CD4-positive, alpha-beta T cell (primary cell): ENCODE measurements around the gene WWOX. TPM values are rescaled to one million over a fixed set of nuclear protein-coding genes. Genes with fewer than 3 reads are reported as not detected.

Experiments used
- ATAC-seq: fragments of 200-7000 bp; cut with Tn5 transposase; one replicate; pipeline ENCODE4 v1.10.0; 2022; ENCODE audit warnings: mild to moderate bottlenecking; ENCODE audit not compliant: poor library complexity
- CTCF ChIA-PET: fragments of 350-600 bp; sonication (Branson Sonifier 250); formaldehyde crosslinking; loops from one replicate; lab custom pipeline; 2021; ENCODE audit warnings: antibody characterized with exemption, inconsistent platforms; lab: Charles Lee
- POLR2A ChIA-PET: fragments of 350-600 bp; sonication (Branson Sonifier 250); formaldehyde crosslinking; loops from one replicate; lab custom pipeline; 2021; ENCODE audit warnings: antibody characterized with exemption, inconsistent platforms; lab: Charles Lee
- DNase-seq, 14 experiments: peaks; one replicate each; pipeline ENCODE4 v3.0.0-alpha.2; 2013 to 2020; ENCODE audit warnings: mixed read lengths in 2 of 14
- H3K27ac ChIP-seq, 2 donors: one replicate each; pipeline versions ENCODE4 v1.5.1 to v1.7.0; 2013; ENCODE audit warnings: low read length in 2 of 2, low read depth in 1 of 2, mild to moderate bottlenecking in 1 of 2
- H3K27me3 ChIP-seq, 2 experiments: 1 replicate in 1 of 2; 2 replicates in 1 of 2; pipeline versions ENCODE4 v1.6.1 to v1.7.0; 2013; ENCODE audit warnings: low read length in 2 of 2, control low read depth in 1 of 2, mild to moderate bottlenecking in 1 of 2, moderate library complexity in 1 of 2; ENCODE audit not compliant: insufficient read depth in 2 of 2, control insufficient read depth in 1 of 2
- H3K36me3 ChIP-seq: one replicate; pipeline ENCODE4 v1.6.1; 2013; ENCODE audit warnings: low read length, control low read depth; ENCODE audit not compliant: insufficient read depth
- H3K4me1 ChIP-seq: one replicate; pipeline ENCODE4 v1.6.1; 2013; ENCODE audit warnings: low read length, control low read depth; ENCODE audit not compliant: insufficient read depth
- H3K4me3 ChIP-seq: one replicate; pipeline ENCODE4 v1.5.1; 2013; ENCODE audit warnings: mild to moderate bottlenecking, low read length, moderate library complexity
- H3K9me3 ChIP-seq, 2 experiments: 1 replicate in 1 of 2; 2 replicates in 1 of 2; pipeline versions ENCODE4 v1.6.1 to v1.7.0; 2013; ENCODE audit warnings: low read length in 2 of 2, mild to moderate bottlenecking in 2 of 2, control low read depth in 1 of 2, moderate library complexity in 1 of 2; ENCODE audit not compliant: control insufficient read depth in 1 of 2, insufficient read depth in 1 of 2
- H3K27ac Mint-ChIP-seq: one replicate; pipeline ENCODE4 v1.8.0; 2020; ENCODE audit warnings: mixed read lengths
- H3K27me3 Mint-ChIP-seq: one replicate; pipeline ENCODE4 v1.8.0; 2021; ENCODE audit warnings: mixed read lengths
- H3K36me3 Mint-ChIP-seq: one replicate; pipeline ENCODE4 v1.8.0; 2021; ENCODE audit warnings: low read depth, mixed read lengths
- H3K4me1 Mint-ChIP-seq: one replicate; pipeline ENCODE4 v1.8.0; 2021; ENCODE audit warnings: low read depth, mixed read lengths
- H3K4me3 Mint-ChIP-seq: one replicate; pipeline ENCODE4 v1.8.0; 2020; ENCODE audit warnings: mild to moderate bottlenecking, mixed read lengths
- H3K9me3 Mint-ChIP-seq: one replicate; pipeline ENCODE4 v1.8.0; 2020; ENCODE audit warnings: mixed read lengths
- CTCF ChIP-seq: fragments of 200-600 bp; IDR thresholded peaks from one replicate; pipeline ENCODE4 v1.8.0; 2022; ENCODE audit warnings: antibody characterized with exemption, mild to moderate bottlenecking
- intact Hi-C, 2 experiments: fragments of 100-400 bp; cut with DNase I in 1 of 2; cut with micrococcal nuclease in 1 of 2; formaldehyde crosslinking; loops; one replicate each; pipeline versions ENCODE4 v1.15.1 to v1.9.0; 2023 to 2025; cut with DNase I, micrococcal nuclease
- total RNA-seq, 174 experiments: library from RNA in 2 of 174; stranded (reverse) in 2 of 174; gene quantifications; one replicate each; pipeline ENCODE4 v1.2.3 and lab custom pipeline; 2021 to 2026

WWOX gene
- total RNA-seq, 2 experiments from 2014 or later, result 19.3 to 21.7 TPM

DNA sequence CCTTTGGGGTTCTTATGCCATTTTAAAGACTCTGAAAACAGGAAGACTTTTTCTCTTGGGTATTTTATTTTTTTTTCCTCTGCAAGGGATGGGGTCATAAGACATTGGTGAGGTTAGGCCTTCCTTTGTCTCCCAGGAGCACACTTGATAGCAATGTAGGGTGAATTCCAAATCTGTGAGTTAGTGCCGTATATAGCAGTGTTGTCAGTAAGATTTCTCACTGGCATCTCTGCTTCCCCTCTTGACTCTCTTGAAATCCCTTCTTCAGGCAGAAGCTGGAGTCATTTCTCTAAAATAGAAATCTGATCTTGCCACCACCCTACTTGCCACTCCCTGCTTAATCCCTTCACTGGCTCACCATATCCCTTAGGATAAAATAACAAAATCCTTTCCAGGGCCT lies 529.7 kb downstream of the WWOX start:
- ChIA-PET POLR2A (no interaction called here), CTCF (no interaction called here)
- H3K9me3 ChIP-seq, result peaks cover 5 to 10% of the 10 kb centered on the region in 2 experiments
- Mint-ChIP-seq H3K9me3 (peaks cover 4% of the 10 kb centered on the region), H3K27me3 (no peaks in the 10 kb centered on the region), H3K4me3 (no peak overlapping the region), H3K27ac (no peak overlapping the region), H3K4me1 (no peaks in the 10 kb centered on the region), H3K36me3 (peaks cover 4% of the 10 kb centered on the region)
- DNase-seq (no peak), ATAC-seq (no peak)
- no peak for TF ChIP-seq CTCF
- no peaks in the 10 kb centered on the region for H3K4me1 ChIP-seq
- H3K4me3 ChIP-seq, result no peak overlapping the region
- no peaks in the 10 kb centered on the region for H3K36me3 ChIP-seq
- no peak overlapping the region for H3K27ac ChIP-seq
- intact Hi-C loops, result no loop called here
- H3K27me3 ChIP-seq, result no peaks in the 10 kb centered on the region

DNA sequence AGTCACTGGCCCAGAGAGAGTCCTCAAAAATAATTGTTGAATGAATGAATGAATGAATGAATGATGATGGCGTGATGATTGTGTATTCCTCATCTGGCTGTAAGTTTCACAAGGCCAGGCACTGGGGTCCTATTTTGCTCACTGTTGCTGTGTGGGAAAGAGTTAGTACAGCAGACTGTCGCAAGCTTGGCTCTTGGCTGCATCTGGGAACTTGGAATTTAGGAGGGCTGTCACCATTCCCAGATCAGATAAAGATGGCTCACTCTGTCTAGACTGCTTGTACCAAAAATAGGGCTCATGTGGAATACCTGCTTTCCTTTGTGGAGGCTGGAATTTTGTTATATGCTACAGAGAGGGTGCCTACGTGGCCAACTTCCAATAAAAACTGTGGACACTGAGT lies 530.6 kb downstream of the WWOX start:
- no peak for DNase-seq
- no peak for TF ChIP-seq CTCF
- Mint-ChIP-seq H3K9me3 (peaks cover 4% of the 10 kb centered on the region), H3K27me3 (no peaks in the 10 kb centered on the region), H3K4me3 (no peak overlapping the region), H3K36me3 (peaks cover 4% of the 10 kb centered on the region), H3K27ac (no peak overlapping the region), H3K4me1 (no peaks in the 10 kb centered on the region)
- Histone ChIP-seq H3K27me3 (no peaks in the 10 kb centered on the region), H3K4me3 (no peak overlapping the region), H3K36me3 (no peaks in the 10 kb centered on the region), H3K9me3 (peaks cover 5 to 10% of the 10 kb centered on the region in 2 experiments), H3K27ac (no peak overlapping the region), H3K4me1 (no peaks in the 10 kb centered on the region)
- ATAC-seq, result no peak
- CTCF ChIA-PET, result no interaction called here
- intact Hi-C loops, result no loop called here
- POLR2A ChIA-PET, result no interaction called here

- Mint-ChIP-seq H3K4me1 (no peaks in the 10 kb centered on the region), H3K4me3 (no peak overlapping the region), H3K27ac (no peak overlapping the region), H3K36me3 (peaks cover 4% of the 10 kb centered on the region), H3K27me3 (no peaks in the 10 kb centered on the region), H3K9me3 (peaks cover 4% of the 10 kb centered on the region)
- no peak for TF ChIP-seq CTCF
- DNase-seq (no peak), ATAC-seq (no peak)
- POLR2A ChIA-PET, result interaction anchor here (0.7 kb wide), 1 partner anchor 164 kb away, joined by 4 read pairs; no protein-coding TSS in a partner anchor
- no peak overlapping the region for H3K27ac ChIP-seq
- intact Hi-C loops, result no loop called here
- H3K36me3 ChIP-seq, result no peaks in the 10 kb centered on the region
- no peak overlapping the region for H3K4me3 ChIP-seq
- H3K9me3 ChIP-seq, result peaks cover 5 to 10% of the 10 kb centered on the region in 2 experiments
- H3K27me3 ChIP-seq, result no peaks in the 10 kb centered on the region
- CTCF ChIA-PET, result no interaction called here
- no peaks in the 10 kb centered on the region for H3K4me1 ChIP-seq
These were observed 534.1 kb downstream of the WWOX start for GRCh38 chr16:78633551-78633950.
